GM21723 (cell line): ENCODE measurements around the gene LHX1.

Experiments
- ATAC-seq: cut with Tn5 transposase; IDR thresholded peaks from one replicate; pipeline ENCODE4 v1.9.1; 2021; ENCODE audit warnings: mild to moderate bottlenecking, moderate library complexity; ENCODE audit not compliant: unreplicated experiment

LHX1 gene

GRCh38 chr17:36950027-36950426 lies 12.8 kb downstream of the LHX1 start:
- ATAC-seq = no peak

- ATAC-seq = no peak
Measured at GRCh38 chr17:36951084-36951789, 14.0 kb downstream of the LHX1 start.

GRCh38 chr17:36971508-36971907 lies 34.2 kb downstream of the LHX1 start:
- no peak for ATAC-seq

DNA sequence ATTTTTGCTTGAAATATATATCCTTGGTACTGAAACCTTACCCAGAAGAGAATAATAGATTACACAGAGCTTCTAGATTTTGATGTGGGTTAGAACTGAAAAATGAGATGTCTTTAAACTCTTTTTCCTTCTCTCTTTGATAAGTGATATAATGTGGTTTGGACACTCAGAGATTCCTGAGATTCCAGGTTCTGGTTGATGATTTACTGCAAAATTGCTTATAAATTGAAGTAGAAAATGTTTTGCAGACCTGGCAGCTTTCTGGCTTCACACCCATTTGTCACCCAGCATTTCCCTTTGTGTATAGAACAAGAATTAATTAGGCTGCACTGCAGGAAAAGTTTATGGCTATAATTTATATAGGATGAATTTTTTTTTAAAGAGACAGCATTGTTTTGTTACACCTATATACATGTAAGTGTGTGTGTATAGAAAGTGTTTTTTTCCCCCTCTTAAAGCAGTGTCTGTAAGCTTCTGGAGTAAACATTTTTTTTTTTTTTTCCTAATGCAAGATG lies 35.0 kb downstream of the LHX1 start:
- ATAC-seq = no peak

- no peak for ATAC-seq
Measured at GRCh38 chr17:36972905-36973304, 35.6 kb downstream of the LHX1 start.

DNA sequence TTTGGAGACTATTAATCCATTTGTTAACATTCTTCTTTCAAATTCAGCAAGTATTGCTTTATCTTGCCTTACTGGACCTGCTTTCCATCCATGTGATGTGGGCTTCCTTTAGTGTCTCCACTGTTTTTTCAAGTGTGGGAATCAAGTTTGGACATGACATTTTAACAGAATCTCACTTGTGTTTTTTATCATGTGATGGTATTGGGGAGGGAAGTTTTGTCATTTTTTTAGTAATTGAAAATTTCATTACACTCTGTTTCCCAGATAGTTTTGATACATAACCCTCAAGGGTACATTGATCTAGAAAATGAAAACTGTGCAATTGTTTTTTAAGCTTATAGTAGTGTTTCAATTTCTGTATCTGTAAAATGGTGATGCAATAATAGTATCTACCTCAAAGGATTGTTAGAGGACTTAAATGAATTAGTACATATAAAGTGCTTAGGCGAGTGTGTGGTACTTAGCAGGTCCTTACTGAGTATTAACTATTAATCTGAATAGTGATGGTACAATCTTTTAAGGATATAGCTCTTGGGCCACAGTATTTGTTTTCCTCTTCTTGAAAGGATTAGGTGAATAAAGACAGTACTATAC lies 38.7 kb downstream of the LHX1 start:
- no peak for ATAC-seq

DNA sequence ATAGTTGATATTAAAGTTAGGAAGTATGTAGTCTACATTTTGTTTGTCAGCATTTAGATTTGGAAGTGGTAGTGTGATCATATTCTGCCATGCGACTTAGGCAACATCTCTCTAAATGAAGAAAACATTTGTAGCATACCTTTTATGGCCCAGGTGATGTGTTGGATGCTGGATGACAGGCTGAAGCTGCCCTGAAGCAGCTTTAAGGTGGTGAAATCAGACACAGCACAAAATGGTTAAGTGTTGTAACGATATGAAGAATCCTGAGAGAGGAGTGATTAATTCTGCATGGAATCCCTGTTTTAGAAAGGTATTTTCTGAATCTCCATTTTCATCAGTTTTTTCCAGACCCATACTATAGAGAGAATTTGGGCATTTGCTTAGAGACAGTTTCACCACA lies 39.8 kb downstream of the LHX1 start:
- ATAC-seq = no peak

DNA sequence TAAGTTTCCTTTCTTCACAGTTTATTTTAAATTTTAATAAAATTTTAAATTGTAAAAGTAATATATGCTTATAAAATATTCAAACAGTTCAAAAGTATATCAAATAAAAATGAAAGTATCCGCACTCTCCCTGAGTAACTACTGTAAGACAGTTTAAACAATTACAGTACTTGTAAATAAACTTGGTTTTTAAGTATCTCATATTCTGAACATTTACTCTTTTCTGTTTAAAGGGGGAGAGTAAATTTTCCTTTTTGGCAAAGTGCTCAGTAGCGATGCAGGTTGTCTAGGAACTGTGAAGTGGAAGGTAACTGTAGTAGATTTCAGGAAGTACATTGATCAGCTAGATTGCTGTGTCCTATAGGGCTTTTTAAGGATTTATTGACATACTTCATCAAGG lies 40.3 kb downstream of the LHX1 start:
- ATAC-seq = no peak

DNA sequence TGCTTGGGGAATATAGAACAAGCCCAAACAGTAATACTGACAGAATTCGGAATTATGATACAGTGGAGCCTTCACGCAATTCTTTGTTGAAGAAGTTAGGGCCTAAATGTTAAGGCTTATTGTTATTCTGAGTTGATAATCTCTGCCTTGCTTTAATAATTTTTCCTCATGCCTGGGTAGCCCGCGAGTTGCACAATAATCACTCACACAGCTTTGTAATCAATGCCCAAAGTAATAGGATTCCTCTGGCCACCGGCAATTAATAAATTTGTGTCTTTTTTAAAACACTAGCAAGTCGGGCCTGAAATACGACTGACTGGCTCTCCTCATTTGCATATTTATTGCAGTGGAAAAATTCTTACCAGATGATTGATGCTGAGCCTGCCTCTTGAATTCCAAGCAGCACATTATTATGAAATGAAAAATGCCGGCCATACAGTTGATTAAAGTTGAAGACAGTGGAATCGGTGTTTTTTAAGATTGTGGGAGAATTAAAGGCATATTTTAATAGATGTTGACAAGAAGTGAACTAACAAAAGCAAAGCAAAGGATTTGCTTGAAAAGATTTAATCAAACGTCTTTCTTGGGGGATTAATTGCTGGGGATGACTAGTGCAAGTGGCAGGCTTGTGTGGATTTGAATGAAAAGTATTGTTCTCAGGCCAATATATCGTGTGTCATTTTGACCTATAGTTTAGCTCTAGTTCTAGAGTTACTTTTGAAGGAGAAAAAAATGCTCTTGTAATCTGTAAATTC lies 41.7 kb downstream of the LHX1 start:
- ATAC-seq = no peak

DNA sequence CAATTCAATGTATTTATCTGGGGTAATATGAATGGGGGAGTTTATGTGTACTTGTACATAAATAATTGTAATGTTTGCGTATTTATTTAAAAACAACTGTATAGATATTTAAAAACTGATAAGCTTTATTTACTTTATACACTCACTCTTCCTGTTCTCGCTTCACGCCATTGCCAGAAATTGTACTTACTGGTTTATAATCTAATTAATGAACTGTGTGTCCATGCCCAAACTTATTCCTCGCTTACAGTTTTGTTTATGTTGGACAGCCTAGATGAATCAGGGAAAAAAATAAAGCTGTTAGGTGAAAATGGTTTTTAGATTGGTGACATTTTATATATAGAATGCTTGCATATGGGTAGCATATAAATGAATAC lies 42.3 kb downstream of the LHX1 start:
- ATAC-seq = no peak

DNA sequence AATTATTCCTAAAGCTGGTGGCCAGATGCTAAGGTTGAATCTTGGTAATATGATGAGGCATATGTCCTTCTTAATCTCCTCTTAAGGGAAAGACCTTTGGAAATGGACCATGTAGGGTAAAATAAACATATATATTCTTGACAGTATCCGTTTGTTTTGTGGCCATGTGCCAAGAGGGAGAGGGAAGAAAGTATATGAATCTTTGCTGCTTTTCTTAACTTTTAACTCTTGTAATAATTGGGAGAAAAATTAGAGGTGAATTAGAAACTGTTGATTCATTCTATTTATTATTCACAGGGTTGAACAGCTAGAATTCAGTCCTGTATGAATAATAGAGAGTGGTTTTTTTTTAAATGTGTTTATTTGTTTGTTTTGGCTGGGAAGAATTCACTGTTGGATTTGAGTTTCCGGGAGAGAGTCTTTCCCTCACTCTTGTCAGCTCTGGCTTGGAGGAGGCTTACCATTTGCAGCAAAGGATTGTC lies 43.0 kb downstream of the LHX1 start:
- ATAC-seq = no peak

GRCh38 chr17:36983618-36984017 lies 46.3 kb downstream of the LHX1 start:
- no peak for ATAC-seq

- ATAC-seq = no peak
Measured at GRCh38 chr17:36989173-36989572, 51.9 kb downstream of the LHX1 start.

GRCh38 chr17:36992701-36993100 lies 55.4 kb downstream of the LHX1 start:
- ATAC-seq = no peak

- ATAC-seq = no peak
Measured at GRCh38 chr17:36993227-36993626, 56.0 kb downstream of the LHX1 start.
